Colonic mucosa (tissue), 4 donors: ENCODE measurements around the gene CCDC102B. TPM values are rescaled to one million over a fixed set of nuclear protein-coding genes. Genes with fewer than 3 reads are reported as not detected.

Experiments used
- DNase-seq: peaks from one replicate; pipeline ENCODE4 v3.0.0-alpha.2; 2020
- H3K27ac ChIP-seq: fragments of 200-600 bp; one replicate; pipeline ENCODE4 v1.8.0; 2021
- H3K27me3 ChIP-seq: fragments of 200-600 bp; one replicate; pipeline ENCODE4 v1.8.0; 2021
- H3K36me3 ChIP-seq: fragments of 200-600 bp; one replicate; pipeline ENCODE4 v1.8.0; 2021
- H3K4me1 ChIP-seq: fragments of 200-600 bp; one replicate; pipeline ENCODE4 v1.8.0; 2021; ENCODE audit warnings: mild to moderate bottlenecking
- H3K4me3 ChIP-seq: fragments of 200-600 bp; one replicate; pipeline ENCODE4 v1.8.0; 2021
- H3K9ac ChIP-seq, 2 donors: one replicate each; pipeline ENCODE4 v1.7.0; 2013; ENCODE audit warnings: control low read depth in 2 of 2, low read depth in 2 of 2, low read length in 2 of 2
- H3K9me3 ChIP-seq: fragments of 200-600 bp; one replicate; pipeline ENCODE4 v1.8.0; 2021
- intact Hi-C: fragments of 100-400 bp; cut with DNase I; formaldehyde crosslinking; loops from one replicate; pipeline ENCODE4 v1.14.1; 2022
- total RNA-seq, 2 donors: library from RNA; stranded (reverse); fragmentation: NEBNext Ultra II Directional in 1 of 2; extraction: Animal tissue kit (Norgen Biotek cat#: 25700) in 1 of 2; gene quantifications; one replicate each; pipeline ENCODE4 v1.2.1, GENCODE V29; 2021
- TF ChIP-seq, protein P1 (sequence below): fragments of 200-600 bp; IDR thresholded peaks from one replicate; pipeline ENCODE4 v1.8.0; 2022; ENCODE audit warnings: antibody characterized with exemption, mild to moderate bottlenecking
- donor health status: healthy.
- donor health status: DM: no; HTN: no; CAD: no.
- donor health status: DM: no; HTN: no; CAD: no.

CCDC102B gene
- total RNA-seq, 2 donors from 2014 or later = 1.7 to 3.3 TPM

DNA sequence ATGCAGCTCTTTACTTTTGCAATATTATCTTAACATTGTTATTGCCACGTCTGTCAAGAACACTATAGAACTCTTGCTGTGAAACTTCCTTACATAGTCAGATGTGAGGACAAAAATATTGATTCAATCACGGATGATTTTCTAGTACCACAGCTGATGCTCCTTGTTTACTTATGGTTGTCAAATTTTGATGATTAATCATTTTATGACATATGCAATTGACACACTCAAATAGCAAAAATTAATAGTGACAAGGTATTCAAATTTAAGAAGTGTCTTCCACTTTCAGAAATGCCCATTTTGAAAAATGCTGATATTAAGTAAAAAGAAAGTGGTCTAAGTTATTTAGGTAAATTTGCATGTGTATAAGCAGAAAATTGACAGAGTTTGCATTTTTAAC lies 284.0 kb downstream of the CCDC102B start:
- TF ChIP-seq, protein P1, sequence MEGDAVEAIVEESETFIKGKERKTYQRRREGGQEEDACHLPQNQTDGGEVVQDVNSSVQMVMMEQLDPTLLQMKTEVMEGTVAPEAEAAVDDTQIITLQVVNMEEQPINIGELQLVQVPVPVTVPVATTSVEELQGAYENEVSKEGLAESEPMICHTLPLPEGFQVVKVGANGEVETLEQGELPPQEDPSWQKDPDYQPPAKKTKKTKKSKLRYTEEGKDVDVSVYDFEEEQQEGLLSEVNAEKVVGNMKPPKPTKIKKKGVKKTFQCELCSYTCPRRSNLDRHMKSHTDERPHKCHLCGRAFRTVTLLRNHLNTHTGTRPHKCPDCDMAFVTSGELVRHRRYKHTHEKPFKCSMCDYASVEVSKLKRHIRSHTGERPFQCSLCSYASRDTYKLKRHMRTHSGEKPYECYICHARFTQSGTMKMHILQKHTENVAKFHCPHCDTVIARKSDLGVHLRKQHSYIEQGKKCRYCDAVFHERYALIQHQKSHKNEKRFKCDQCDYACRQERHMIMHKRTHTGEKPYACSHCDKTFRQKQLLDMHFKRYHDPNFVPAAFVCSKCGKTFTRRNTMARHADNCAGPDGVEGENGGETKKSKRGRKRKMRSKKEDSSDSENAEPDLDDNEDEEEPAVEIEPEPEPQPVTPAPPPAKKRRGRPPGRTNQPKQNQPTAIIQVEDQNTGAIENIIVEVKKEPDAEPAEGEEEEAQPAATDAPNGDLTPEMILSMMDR = no peak
- no peak overlapping the region for H3K9ac ChIP-seq
- no peaks in the 10 kb centered on the region for H3K36me3 ChIP-seq
- no peak for DNase-seq
- intact Hi-C loops = no loop called here
- no peaks in the 10 kb centered on the region for H3K4me1 ChIP-seq
- no peaks in the 10 kb centered on the region for H3K9me3 ChIP-seq
- no peaks in the 10 kb centered on the region for H3K27me3 ChIP-seq
- no peak overlapping the region for H3K27ac ChIP-seq
- no peak overlapping the region for H3K4me3 ChIP-seq

DNA sequence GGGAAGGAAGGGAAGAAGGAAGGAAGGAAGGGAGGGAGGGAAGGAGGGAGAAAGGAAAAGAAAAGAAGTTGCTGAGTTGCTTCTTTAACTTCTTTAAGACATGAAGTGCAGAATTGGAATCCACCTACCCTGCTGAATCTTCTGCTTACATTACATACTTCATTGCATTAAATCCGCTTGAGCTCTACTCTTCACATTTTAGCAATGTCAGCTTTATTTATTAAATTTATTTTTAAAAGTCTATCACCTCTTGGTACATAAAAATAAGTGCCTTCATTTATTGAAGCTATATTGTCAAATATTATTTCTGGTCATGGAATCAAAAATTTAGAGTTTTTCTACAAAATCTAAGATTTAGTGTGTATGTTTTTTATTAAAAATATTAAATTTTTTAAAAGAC lies 284.6 kb downstream of the CCDC102B start:
- TF ChIP-seq, protein P1 = no peak
- intact Hi-C loops = no loop called here

DNA sequence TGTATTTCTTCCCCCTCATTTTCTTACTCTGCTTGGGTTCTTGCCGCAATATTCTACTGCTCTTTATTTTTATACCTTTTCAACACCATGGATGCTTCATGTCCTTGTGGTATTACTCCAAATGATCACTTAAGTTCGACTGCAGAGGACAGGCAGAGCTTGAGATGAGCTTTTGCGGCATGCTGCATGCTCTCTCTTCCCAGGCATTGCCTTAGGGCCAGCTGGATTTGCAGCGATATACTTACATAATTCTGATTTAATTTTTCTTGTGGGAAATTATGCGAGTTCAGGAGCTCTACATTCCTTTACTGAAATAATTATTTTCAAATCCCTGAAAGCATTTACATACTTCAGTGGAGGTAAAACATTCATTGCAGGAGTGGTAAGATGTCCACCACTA lies 288.1 kb downstream of the CCDC102B start:
- H3K9ac ChIP-seq = no peak overlapping the region
- no peak overlapping the region for H3K4me3 ChIP-seq
- no peak for DNase-seq
- H3K4me1 ChIP-seq = no peaks in the 10 kb centered on the region
- no peaks in the 10 kb centered on the region for H3K36me3 ChIP-seq
- H3K27me3 ChIP-seq = no peaks in the 10 kb centered on the region
- H3K9me3 ChIP-seq = no peaks in the 10 kb centered on the region
- TF ChIP-seq, protein P1 = no peak
- no peak overlapping the region for H3K27ac ChIP-seq
- intact Hi-C loops = no loop called here

More for the DNA sequence above, 284.6 kb downstream of the CCDC102B start:
- Histone ChIP-seq H3K36me3 (no peaks in the 10 kb centered on the region), H3K4me1 (no peaks in the 10 kb centered on the region), H3K27ac (no peak overlapping the region), H3K9me3 (no peaks in the 10 kb centered on the region), H3K9ac (no peak overlapping the region), H3K4me3 (no peak overlapping the region), H3K27me3 (no peaks in the 10 kb centered on the region)
- DNase-seq = no peak

- no peak overlapping the region for H3K27ac ChIP-seq
- no peak for DNase-seq
- H3K36me3 ChIP-seq = no peaks in the 10 kb centered on the region
- no peaks in the 10 kb centered on the region for H3K9me3 ChIP-seq
- H3K9ac ChIP-seq = no peak overlapping the region
- TF ChIP-seq, protein P1 = no peak
- no peaks in the 10 kb centered on the region for H3K4me1 ChIP-seq
- intact Hi-C loops = no loop called here
- no peak overlapping the region for H3K4me3 ChIP-seq
- no peaks in the 10 kb centered on the region for H3K27me3 ChIP-seq
Measured at GRCh38 chr18:69088973-69089372, 291.1 kb downstream of the CCDC102B start.

GRCh38 chr18:69097349-69097748 lies 299.5 kb downstream of the CCDC102B start:
- TF ChIP-seq, protein P1 = no peak
- DNase-seq = no peak
- H3K4me3 ChIP-seq = no peak overlapping the region
- no peaks in the 10 kb centered on the region for H3K9me3 ChIP-seq
- no peak overlapping the region for H3K27ac ChIP-seq
- no peaks in the 10 kb centered on the region for H3K4me1 ChIP-seq
- no peak overlapping the region for H3K9ac ChIP-seq
- intact Hi-C loops = no loop called here
- no peaks in the 10 kb centered on the region for H3K36me3 ChIP-seq
- H3K27me3 ChIP-seq = no peaks in the 10 kb centered on the region

DNA sequence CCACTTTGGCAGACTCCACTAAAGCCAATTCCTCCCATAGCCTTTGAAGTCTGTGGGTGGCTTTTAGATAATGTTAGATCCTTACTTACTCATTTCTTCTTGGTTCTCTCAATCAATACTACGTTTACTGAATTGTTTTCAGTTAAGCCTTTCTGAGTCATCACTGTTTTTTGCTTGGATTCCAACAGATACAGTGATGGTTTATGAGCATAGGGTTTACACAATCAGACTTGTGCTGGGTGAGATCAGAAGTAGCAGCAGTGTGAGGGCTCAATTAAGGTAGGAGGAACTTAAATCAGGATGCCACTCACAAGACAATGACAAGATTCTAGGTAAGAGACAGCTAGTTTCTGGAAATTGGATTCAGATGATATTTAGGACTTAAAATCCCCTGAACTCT lies 305.1 kb downstream of the CCDC102B start:
- TF ChIP-seq, protein P1 = no peak
- intact Hi-C loops = no loop called here
- H3K36me3 ChIP-seq = no peaks in the 10 kb centered on the region

More for the DNA sequence above, 305.1 kb downstream of the CCDC102B start:
- Histone ChIP-seq H3K9me3 (no peaks in the 10 kb centered on the region), H3K4me3 (no peak overlapping the region), H3K9ac (no peak overlapping the region), H3K4me1 (no peaks in the 10 kb centered on the region), H3K27ac (no peak overlapping the region), H3K27me3 (no peaks in the 10 kb centered on the region)
- DNase-seq = no peak
